Ishikawa (cell line): ENCODE measurements around the gene SGK1.

Experiments used
- CEBPB ChIP-seq: IDR thresholded peaks from 2 replicates; pipeline ENCODE4 v1.6.1; 2012
- EGR1 ChIP-seq: IDR thresholded peaks from 2 replicates; pipeline ENCODE4 v1.6.1; 2012
- EP300 ChIP-seq: IDR thresholded peaks from 2 replicates; pipeline ENCODE4 v1.6.1; 2012; ENCODE audit warnings: borderline replicate concordance
- NFIC ChIP-seq: IDR thresholded peaks from 2 replicates; pipeline ENCODE4 v1.6.1; 2012
- RAD21 ChIP-seq: IDR thresholded peaks from 2 replicates; pipeline ENCODE4 v1.6.1; 2012; ENCODE audit warnings: low read depth
- REST ChIP-seq: IDR thresholded peaks from 2 replicates; pipeline ENCODE4 v1.6.1; 2012; ENCODE audit warnings: low read depth, mild to moderate bottlenecking
- TAF1 ChIP-seq: IDR thresholded peaks from 2 replicates; pipeline ENCODE4 v1.6.1; 2012; ENCODE audit warnings: low read depth, mild to moderate bottlenecking
- TCF12 ChIP-seq: IDR thresholded peaks from 2 replicates; pipeline ENCODE4 v1.6.1; 2012; ENCODE audit warnings: low read depth
- TEAD4 ChIP-seq: IDR thresholded peaks from 2 replicates; pipeline ENCODE4 v1.6.1; 2012
- YY1 ChIP-seq: IDR thresholded peaks from 2 replicates; pipeline ENCODE4 v1.6.1; 2012; ENCODE audit warnings: low read depth

DNA sequence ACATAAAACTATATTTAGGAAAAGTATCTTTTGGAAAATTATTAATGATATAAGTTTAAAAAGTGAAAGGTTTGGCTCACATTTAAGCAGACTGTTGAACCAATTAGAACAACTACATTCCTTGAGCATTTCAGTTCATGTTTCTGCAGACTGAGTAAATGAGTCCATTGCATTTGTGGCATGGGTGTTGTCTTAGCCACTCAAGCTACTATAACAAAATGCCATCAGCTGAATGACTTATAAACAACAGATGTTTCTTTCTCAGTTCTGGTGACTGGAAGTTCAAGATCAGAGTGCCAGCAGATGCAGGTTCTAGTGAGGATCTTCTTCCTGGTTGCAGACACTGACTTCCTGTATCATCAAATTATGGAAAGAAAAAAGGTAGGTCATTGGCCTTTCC, 198.4 kb downstream of the SGK1 start:
- TF ChIP-seq TAF1: no peak
- TF ChIP-seq EP300: no peak
- no peak for TF ChIP-seq RAD21
- no peak for TF ChIP-seq YY1
- TF ChIP-seq TCF12: no peak
- TF ChIP-seq REST: no peak
- TF ChIP-seq EGR1: no peak
- TF ChIP-seq CEBPB: no peak
- TF ChIP-seq NFIC: no peak
- no peak for TF ChIP-seq TEAD4
